ENCODE measurements around the gene GLIS1. TPM values are rescaled to one million over a fixed set of nuclear protein-coding genes. Genes with fewer than 3 reads are reported as not detected.

GLIS1 gene
- total RNA-seq, 1 donor from 2014 or later: not detected

DNA sequence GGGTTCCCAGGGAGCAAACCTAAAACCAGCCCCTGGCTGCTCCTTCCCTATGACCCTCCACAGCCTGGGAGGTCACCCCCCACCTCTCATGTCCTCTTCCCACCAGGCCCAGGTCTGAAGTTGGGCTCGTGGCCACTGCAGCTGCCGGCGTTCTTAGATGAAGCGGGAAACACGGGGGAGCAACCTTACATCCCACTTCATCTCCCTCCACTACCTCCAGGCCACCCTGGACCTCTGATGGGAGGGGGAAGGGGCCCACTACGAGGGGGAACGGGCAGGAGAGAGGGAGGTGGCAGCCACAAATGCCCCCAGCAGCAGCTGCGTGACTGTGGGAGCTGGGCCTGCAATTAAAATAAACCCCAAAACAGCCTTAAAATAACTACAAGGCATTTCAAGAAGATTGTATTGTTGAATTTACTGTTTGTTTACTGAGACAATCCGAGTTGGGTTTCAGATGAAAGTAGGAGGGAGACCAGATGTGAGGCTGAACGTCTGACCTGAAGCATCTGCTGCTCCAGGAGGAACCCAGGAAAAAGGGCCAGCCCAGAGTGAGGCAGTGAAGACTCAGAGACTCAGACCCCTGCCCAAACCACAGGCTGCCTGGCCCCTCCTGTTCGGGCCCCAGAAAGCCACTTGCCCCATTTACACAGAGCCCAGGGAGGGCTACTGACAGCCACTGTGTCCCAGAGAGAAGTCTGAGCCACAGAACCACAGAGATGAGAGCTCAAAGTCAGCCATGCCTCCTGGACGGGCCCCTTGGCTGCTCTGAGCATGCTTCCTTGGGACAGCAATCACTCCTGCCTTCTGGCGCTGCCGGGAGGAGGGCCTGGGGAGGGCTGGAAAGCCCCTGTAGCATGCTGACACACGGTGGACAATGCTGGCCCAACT, 59.8 kb downstream of the GLIS1 start:
- Mint-ChIP-seq H3K27ac (ENCODE audit: unreplicated experiment) (no peak overlapping the region), H3K27me3 (ENCODE audit: unreplicated experiment) (peaks cover 6% of the 10 kb centered on the region), H3K36me3 (ENCODE audit: low read depth, unreplicated experiment) (peaks cover 4% of the 10 kb centered on the region), H3K9me3 (ENCODE audit: unreplicated experiment) (no peaks in the 10 kb centered on the region), H3K4me1 (ENCODE audit: unreplicated experiment) (peaks cover 11% of the 10 kb centered on the region), H3K4me3 (ENCODE audit: unreplicated experiment) (no peak overlapping the region)
- DNase-seq (ENCODE audit: low spot score): no peak
- no peak for TF ChIP-seq CTCF (IDR thresholded peaks at IDR 0.05; ENCODE audit: unreplicated experiment)

DNA sequence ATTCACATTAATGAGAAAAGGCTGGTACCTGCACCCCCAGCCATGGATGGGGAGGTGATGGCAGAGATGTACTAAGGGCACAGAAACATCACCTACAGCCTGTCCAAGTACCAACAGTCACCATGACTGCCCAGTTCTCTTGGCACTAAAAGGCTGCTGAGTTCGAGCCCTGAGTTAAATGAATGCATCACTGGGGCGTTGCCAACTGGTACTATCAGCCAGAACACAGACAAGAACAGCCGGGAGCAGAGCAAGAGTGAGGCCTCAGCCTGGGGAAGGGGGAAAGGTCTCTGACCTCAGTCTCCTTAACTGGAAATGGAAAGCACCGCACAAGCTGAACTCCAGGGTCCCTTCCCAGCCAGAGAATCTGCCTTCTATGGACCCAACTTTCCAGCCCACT, 60.5 kb downstream of the GLIS1 start:
- peaks cover 4% of the 10 kb centered on the region for H3K36me3 Mint-ChIP-seq (ENCODE audit: low read depth, unreplicated experiment)
- peaks cover 11% of the 10 kb centered on the region for H3K4me1 Mint-ChIP-seq (ENCODE audit: unreplicated experiment)
- no peaks in the 10 kb centered on the region for H3K9me3 Mint-ChIP-seq (ENCODE audit: unreplicated experiment)
- DNase-seq (ENCODE audit: low spot score): no peak
- H3K4me3 Mint-ChIP-seq (ENCODE audit: unreplicated experiment): no peak overlapping the region
- no peak for TF ChIP-seq CTCF (IDR thresholded peaks at IDR 0.05; ENCODE audit: unreplicated experiment)
- H3K27me3 Mint-ChIP-seq (ENCODE audit: unreplicated experiment): peaks cover 6% of the 10 kb centered on the region
- no peak overlapping the region for H3K27ac Mint-ChIP-seq (ENCODE audit: unreplicated experiment)

DNA sequence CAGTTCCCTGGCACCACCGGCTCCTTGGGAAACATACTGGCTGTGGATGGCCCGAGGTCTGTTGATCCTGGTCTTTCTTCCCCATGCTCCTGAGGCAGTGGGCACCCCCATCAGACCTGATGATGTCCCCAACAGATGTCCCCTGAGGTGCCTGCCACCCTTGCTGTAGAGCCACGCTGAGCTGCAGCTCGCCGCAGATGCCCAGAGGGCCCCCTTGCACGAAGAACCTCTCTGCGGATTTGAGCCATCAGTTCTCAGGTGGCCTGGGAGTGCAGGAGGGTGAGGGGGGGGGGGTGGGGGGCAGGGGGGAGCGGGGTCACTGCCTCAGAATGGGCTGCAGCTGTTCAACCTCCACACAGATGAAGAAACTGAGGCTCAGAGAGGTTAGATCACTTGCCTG, 60.9 kb downstream of the GLIS1 start:
- no peak for DNase-seq (ENCODE audit: low spot score)
- H3K36me3 Mint-ChIP-seq (ENCODE audit: low read depth, unreplicated experiment): peaks cover 4% of the 10 kb centered on the region
- no peak overlapping the region for H3K27ac Mint-ChIP-seq (ENCODE audit: unreplicated experiment)
- H3K4me1 Mint-ChIP-seq (ENCODE audit: unreplicated experiment): peaks cover 11% of the 10 kb centered on the region
- no peak overlapping the region for H3K4me3 Mint-ChIP-seq (ENCODE audit: unreplicated experiment)
- H3K9me3 Mint-ChIP-seq (ENCODE audit: unreplicated experiment): no peaks in the 10 kb centered on the region
- H3K27me3 Mint-ChIP-seq (ENCODE audit: unreplicated experiment): peaks cover 6% of the 10 kb centered on the region
- TF ChIP-seq CTCF (IDR thresholded peaks at IDR 0.05; ENCODE audit: unreplicated experiment): no peak

GRCh38 chr1:53677486-53677885, 61.5 kb downstream of the GLIS1 start:
- Mint-ChIP-seq H3K27me3 (ENCODE audit: unreplicated experiment) (peaks cover 3% of the 10 kb centered on the region), H3K9me3 (ENCODE audit: unreplicated experiment) (no peaks in the 10 kb centered on the region), H3K27ac (ENCODE audit: unreplicated experiment) (no peak overlapping the region), H3K4me1 (ENCODE audit: unreplicated experiment) (peaks cover 8% of the 10 kb centered on the region), H3K4me3 (ENCODE audit: unreplicated experiment) (no peak overlapping the region), H3K36me3 (ENCODE audit: low read depth, unreplicated experiment) (no peaks in the 10 kb centered on the region)
- no peak for DNase-seq (ENCODE audit: low spot score)
- no peak for TF ChIP-seq CTCF (IDR thresholded peaks at IDR 0.05; ENCODE audit: unreplicated experiment)

DNA sequence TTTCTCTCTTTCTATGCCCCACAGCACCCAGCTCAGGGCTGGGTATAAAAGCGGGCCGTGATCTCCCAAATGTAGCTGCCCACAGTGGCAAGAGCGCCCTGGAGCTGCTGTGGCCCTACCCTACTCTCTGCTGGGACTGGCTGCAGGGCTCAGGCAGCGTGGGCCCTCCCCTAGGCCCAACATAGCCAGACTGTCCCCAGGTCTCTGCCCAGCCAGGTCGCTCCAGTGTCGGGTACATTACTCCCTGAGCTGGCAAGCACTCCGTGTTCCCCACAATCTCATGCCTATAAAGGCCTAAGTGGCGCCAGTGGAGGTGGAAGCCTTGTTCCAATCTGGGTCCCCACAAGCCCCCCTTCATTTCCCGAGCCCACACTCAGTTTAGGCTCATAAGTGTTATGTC, 66.2 kb downstream of the GLIS1 start:
- Mint-ChIP-seq H3K9me3 (ENCODE audit: unreplicated experiment) (no peaks in the 10 kb centered on the region), H3K4me1 (ENCODE audit: unreplicated experiment) (no peaks in the 10 kb centered on the region), H3K36me3 (ENCODE audit: low read depth, unreplicated experiment) (no peaks in the 10 kb centered on the region), H3K27ac (ENCODE audit: unreplicated experiment) (no peak overlapping the region), H3K4me3 (ENCODE audit: unreplicated experiment) (no peak overlapping the region), H3K27me3 (ENCODE audit: unreplicated experiment) (peaks cover 4% of the 10 kb centered on the region)
- TF ChIP-seq CTCF (IDR thresholded peaks at IDR 0.05; ENCODE audit: unreplicated experiment): no peak
- DNase-seq (ENCODE audit: low spot score): no peak
